Measurements from ENCODE around the gene WWC2. TPM values are rescaled to one million over a fixed set of nuclear protein-coding genes. Genes with fewer than 3 reads are reported as not detected.
A peak's percentile ranks its signal among the peaks of the same experiment; 100 is the strongest.

Gene WWC2
- total RNA-seq, 1 donor from 2014 or later, result 142 TPM

DNA sequence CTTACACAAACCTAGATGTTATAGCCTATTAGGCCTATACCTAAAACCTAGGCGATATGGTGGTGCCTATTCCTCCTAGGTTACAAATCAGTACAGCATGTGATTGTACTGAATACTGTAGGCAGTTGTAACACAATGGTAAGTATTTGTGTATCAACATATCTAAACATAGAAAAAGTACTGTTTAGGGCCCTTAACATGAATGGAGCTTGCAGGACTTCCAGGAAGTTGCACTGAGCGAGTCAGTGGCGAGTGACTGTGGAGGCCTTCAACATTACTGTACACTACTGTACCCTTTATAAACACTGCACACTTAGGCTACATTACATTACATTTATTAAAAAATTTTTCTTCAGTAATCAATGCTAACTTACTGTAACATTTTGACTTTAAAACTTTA, 37.8 kb downstream of the WWC2 start:
- Histone ChIP-seq H3K4me1 (peaks cover 7% of the 10 kb centered on the region), H3K27me3 (no peaks in the 10 kb centered on the region), H3K4me3 (no peak overlapping the region), H3K9me3 (no peaks in the 10 kb centered on the region), H3K36me3 (no peaks in the 10 kb centered on the region), H3K27ac (no peak overlapping the region)
- intact Hi-C loops (cut with DNase I), result no loop called here
- TF ChIP-seq, protein P1, sequence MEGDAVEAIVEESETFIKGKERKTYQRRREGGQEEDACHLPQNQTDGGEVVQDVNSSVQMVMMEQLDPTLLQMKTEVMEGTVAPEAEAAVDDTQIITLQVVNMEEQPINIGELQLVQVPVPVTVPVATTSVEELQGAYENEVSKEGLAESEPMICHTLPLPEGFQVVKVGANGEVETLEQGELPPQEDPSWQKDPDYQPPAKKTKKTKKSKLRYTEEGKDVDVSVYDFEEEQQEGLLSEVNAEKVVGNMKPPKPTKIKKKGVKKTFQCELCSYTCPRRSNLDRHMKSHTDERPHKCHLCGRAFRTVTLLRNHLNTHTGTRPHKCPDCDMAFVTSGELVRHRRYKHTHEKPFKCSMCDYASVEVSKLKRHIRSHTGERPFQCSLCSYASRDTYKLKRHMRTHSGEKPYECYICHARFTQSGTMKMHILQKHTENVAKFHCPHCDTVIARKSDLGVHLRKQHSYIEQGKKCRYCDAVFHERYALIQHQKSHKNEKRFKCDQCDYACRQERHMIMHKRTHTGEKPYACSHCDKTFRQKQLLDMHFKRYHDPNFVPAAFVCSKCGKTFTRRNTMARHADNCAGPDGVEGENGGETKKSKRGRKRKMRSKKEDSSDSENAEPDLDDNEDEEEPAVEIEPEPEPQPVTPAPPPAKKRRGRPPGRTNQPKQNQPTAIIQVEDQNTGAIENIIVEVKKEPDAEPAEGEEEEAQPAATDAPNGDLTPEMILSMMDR (IDR thresholded peaks at IDR 0.05), result no peak
- DNase-seq, result no peak
- ATAC-seq, result peak; percentile 63

DNA sequence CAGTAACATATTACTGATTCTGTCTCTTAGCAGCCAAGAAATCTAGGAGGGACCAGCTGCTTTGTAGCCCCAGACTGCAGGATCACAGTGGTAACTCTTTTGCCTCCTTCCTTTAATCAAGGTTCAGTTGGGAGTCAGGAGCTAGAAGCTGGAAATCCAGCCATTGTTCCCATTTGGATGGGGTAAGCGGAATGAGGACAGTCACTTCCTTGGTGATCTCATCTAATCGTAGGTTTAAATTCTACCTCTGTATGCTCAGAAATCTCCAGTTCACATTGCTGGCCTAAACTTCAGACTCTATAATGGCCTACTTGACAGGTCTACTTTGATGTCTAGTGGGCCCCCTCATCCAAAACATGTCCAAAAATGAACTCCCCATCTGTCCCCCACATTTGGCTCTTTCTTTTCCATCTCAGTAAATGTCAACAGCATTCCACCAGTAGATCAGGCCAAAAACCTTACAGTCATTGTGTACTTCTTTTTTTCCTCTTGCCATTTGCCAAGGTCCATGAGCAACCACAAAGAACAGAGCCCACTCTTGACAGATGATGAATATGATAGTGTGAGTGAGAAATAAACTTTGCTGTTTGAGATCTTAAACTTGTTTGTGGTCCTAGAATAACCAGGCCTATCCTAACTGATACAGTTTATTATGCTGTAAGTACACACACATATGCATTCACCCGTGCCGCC, 40.1 kb downstream of the WWC2 start:
- DNase-seq (no peak), ATAC-seq (no peak)
- TF ChIP-seq, protein P1 (IDR thresholded peaks at IDR 0.05), result no peak
- Histone ChIP-seq H3K27me3 (no peaks in the 10 kb centered on the region), H3K9me3 (no peaks in the 10 kb centered on the region), H3K27ac (no peak overlapping the region), H3K4me1 (peaks cover 23% of the 10 kb centered on the region), H3K4me3 (no peak overlapping the region), H3K36me3 (no peaks in the 10 kb centered on the region)
- intact Hi-C loops (cut with DNase I), result no loop called here

DNA sequence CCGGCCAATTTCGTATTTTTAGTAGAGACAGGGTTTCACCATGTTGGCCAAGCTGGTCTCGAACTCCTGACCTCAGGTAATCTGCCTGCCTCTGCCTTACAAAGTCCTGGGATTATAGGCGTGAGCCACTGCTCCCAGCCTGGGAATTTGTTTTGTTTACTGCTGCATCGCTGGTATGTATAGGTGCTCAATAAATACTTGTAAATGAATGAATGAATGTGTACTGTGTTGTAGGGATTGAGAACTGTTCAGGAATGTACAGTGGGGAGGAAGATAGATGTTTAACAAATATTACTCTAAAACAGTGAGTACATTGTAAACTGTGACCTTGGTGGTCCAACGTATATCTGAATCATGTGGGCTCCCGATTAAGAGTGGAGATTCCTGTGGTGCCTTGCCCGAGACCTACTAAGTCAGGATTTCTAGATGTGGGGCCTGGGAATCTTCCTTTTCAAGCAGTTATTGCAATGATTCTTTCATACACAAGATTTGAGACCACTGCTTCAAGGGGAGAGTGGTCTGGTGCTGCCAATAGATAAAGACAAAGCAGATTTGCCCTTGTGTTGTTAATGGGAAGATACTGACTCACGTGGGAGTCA, 41.0 kb downstream of the WWC2 start:
- ATAC-seq, result no peak

DNA sequence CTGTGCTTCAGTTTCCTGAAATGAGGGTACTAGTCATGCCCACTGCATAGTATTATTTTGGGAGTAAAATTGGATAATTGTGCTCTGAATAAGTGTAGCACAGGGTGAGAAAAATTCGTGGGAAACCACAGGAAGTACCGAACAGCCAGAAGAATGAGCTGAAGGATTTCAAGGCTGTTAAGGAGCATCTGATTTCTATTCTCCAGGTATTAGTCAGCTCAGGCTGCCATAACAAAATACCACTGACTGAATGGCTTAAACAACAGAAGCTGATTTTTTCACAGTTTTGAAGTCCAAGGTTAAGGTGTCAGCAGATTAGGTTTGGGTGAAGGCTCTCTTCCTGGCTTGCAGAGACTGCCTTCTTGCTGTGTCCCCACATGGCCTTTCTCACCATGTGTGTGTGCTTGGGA, 41.9 kb downstream of the WWC2 start:
- TF ChIP-seq, protein P1 (IDR thresholded peaks at IDR 0.05), result no peak
- ATAC-seq (no peak), DNase-seq (no peak)
- H3K4me3 ChIP-seq, result no peak overlapping the region
- no peak overlapping the region for H3K27ac ChIP-seq
- intact Hi-C loops (cut with DNase I), result no loop called here
- no peaks in the 10 kb centered on the region for H3K36me3 ChIP-seq
- no peaks in the 10 kb centered on the region for H3K9me3 ChIP-seq
- H3K4me1 ChIP-seq, result peaks cover 23% of the 10 kb centered on the region
- H3K27me3 ChIP-seq, result no peaks in the 10 kb centered on the region

More for the DNA sequence above, 41.0 kb downstream of the WWC2 start:
- Histone ChIP-seq H3K4me1 (peaks cover 23% of the 10 kb centered on the region), H3K4me3 (no peak overlapping the region), H3K9me3 (no peaks in the 10 kb centered on the region), H3K27ac (no peak overlapping the region), H3K36me3 (no peaks in the 10 kb centered on the region), H3K27me3 (no peaks in the 10 kb centered on the region)
- TF ChIP-seq, protein P1 (IDR thresholded peaks at IDR 0.05), result no peak
- no peak for DNase-seq
- intact Hi-C loops (cut with DNase I), result no loop called here

DNA sequence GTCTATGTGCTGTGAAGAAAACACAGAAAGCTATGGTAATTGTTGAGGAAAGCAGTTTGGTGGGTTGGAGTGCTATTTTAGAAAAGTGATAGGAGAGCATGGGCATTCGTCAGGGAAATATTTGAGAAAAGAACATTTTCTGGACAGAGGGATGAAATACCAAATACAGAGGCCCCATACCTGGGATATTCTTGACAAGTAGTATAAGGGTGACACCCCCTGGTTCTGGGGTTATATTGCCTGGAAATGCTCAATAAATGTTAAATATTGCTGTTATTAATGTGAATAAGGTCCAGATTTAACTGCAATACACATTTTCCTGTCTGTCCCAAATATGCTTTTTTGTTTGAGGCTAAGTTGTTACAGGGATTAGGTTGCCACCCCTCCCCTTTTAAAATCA, 42.9 kb downstream of the WWC2 start:
- no peak overlapping the region for H3K4me3 ChIP-seq
- no peak for ATAC-seq
- H3K4me1 ChIP-seq, result peaks cover 23% of the 10 kb centered on the region
- no peaks in the 10 kb centered on the region for H3K27me3 ChIP-seq
- TF ChIP-seq, protein P1 (IDR thresholded peaks at IDR 0.05), result no peak
- H3K9me3 ChIP-seq, result no peaks in the 10 kb centered on the region
- H3K27ac ChIP-seq, result no peak overlapping the region
- intact Hi-C loops (cut with DNase I), result no loop called here
- no peaks in the 10 kb centered on the region for H3K36me3 ChIP-seq
- no peak for DNase-seq
